Measurements from ENCODE around the gene LRRC42.
"Not testable (repeated sequence)": the region's sequence is repeated elsewhere in the genome, so short reads cannot be mapped to it uniquely, and the experiment has no call there.

The LRRC42 gene

GRCh38 chr1:53967409-53968124, 21.4 kb downstream of the LRRC42 start:
- no peak for DNase-seq (ENCODE audit: low read depth)

GRCh38 chr1:53968125-53968513, 22.0 kb downstream of the LRRC42 start:
- DNase-seq (ENCODE audit: low read depth) = no peak

- DNase-seq (ENCODE audit: low read depth) = not testable (repeated sequence)
Measured at GRCh38 chr1:53969323-53969722, 23.2 kb downstream of the LRRC42 start.

GRCh38 chr1:53971718-53972117, 25.6 kb downstream of the LRRC42 start:
- no peak for DNase-seq (ENCODE audit: low read depth)

- DNase-seq (ENCODE audit: low read depth) = no peak
Measured at GRCh38 chr1:53975861-53976260, 29.7 kb downstream of the LRRC42 start.

GRCh38 chr1:53979712-53980450, 33.7 kb downstream of the LRRC42 start:
- DNase-seq (ENCODE audit: low read depth) = no peak

- no peak for DNase-seq (ENCODE audit: low read depth)
Measured at GRCh38 chr1:53981220-53981619, 35.1 kb downstream of the LRRC42 start.

GRCh38 chr1:53982034-53982762, 36.0 kb downstream of the LRRC42 start:
- no peak for DNase-seq (ENCODE audit: low read depth)

GRCh38 chr1:53982763-53983104, 36.6 kb downstream of the LRRC42 start:
- no peak for DNase-seq (ENCODE audit: low read depth)

GRCh38 chr1:53984726-53985125, 38.6 kb downstream of the LRRC42 start:
- DNase-seq (ENCODE audit: low read depth) = no peak

GRCh38 chr1:53986458-53986857, 40.3 kb downstream of the LRRC42 start:
- DNase-seq (ENCODE audit: low read depth) = no peak

GRCh38 chr1:53987880-53988279, 41.7 kb downstream of the LRRC42 start:
- DNase-seq (ENCODE audit: low read depth) = no peak

- DNase-seq (ENCODE audit: low read depth) = no peak
Measured at GRCh38 chr1:53992085-53992874, 46.1 kb downstream of the LRRC42 start.

GRCh38 chr1:53994516-53994915, 48.4 kb downstream of the LRRC42 start:
- not testable (repeated sequence) for DNase-seq (ENCODE audit: low read depth)

GRCh38 chr1:53995683-53996082, 49.5 kb downstream of the LRRC42 start:
- DNase-seq (ENCODE audit: low read depth) = no peak

GRCh38 chr1:53998223-53998622, 52.1 kb downstream of the LRRC42 start:
- DNase-seq (ENCODE audit: low read depth) = no peak

- DNase-seq (ENCODE audit: low read depth) = no peak
Measured at GRCh38 chr1:53999920-54000319, 53.8 kb downstream of the LRRC42 start.

- no peak for DNase-seq (ENCODE audit: low read depth)
Measured at GRCh38 chr1:54001591-54001990, 55.4 kb downstream of the LRRC42 start.

- no peak for DNase-seq (ENCODE audit: low read depth)
Measured at GRCh38 chr1:54002544-54003248, 56.5 kb downstream of the LRRC42 start.

- DNase-seq (ENCODE audit: low read depth) = no peak
Measured at GRCh38 chr1:54003249-54003646, 57.1 kb downstream of the LRRC42 start.

GRCh38 chr1:54003750-54004480, 57.8 kb downstream of the LRRC42 start:
- not testable (repeated sequence) for DNase-seq (ENCODE audit: low read depth)

All from CMK (cell line).